PC-3 (cell line): Measurements from ENCODE around the gene ZNF771. TPM values are rescaled to one million over a fixed set of nuclear protein-coding genes. Genes with fewer than 3 reads are reported as not detected.

ENCODE experiments used
- ATAC-seq: fragments of 200-7000 bp; cut with Tn5 transposase; 2 replicates; pipeline ENCODE4 v1.9.1; 2020; ENCODE audit warnings: mild to moderate bottlenecking, moderate library complexity
- BruUV-seq: library from RNA; stranded (reverse); fragments of 400-500 nt; replicated peaks from 2 replicates; lab custom pipeline; 2021; lab: Mats Ljungman, UMichigan
- CTCF ChIA-PET: fragments of 300-600 bp; sonication (Branson Sonifier 250); formaldehyde crosslinking; loops from one replicate; lab custom pipeline; 2022; ENCODE audit warnings: antibody characterized with exemption; lab: Charles Lee
- POLR2A ChIA-PET: fragments of 300-600 bp; sonication (Branson Sonifier 250); formaldehyde crosslinking; loops from one replicate; lab custom pipeline; 2022; ENCODE audit warnings: antibody characterized with exemption; ENCODE audit not compliant: unreplicated experiment; lab: Charles Lee
- DNase-seq: peaks from one replicate; pipeline ENCODE4 v3.0.0-alpha.2; 2015
- H2AFZ ChIP-seq: fragments of 300-600 bp; sonication (generic); 2 replicates; pipeline ENCODE4 v1.6.0; 2016; ENCODE audit warnings: antibody characterized with exemption, low read length
- H3F3A ChIP-seq: fragments of 300-600 bp; sonication (generic); one replicate; pipeline ENCODE4 v1.6.0; 2017; ENCODE audit warnings: antibody characterized with exemption, low read length, control low read depth, mild to moderate bottlenecking; ENCODE audit not compliant: unreplicated experiment
- H3K27ac ChIP-seq: fragments of 300-600 bp; sonication (generic); 2 replicates; pipeline ENCODE4 v1.5.1; 2016; ENCODE audit warnings: mild to moderate bottlenecking, low read length
- H3K27me3 ChIP-seq: fragments of 300-600 bp; sonication (generic); 2 replicates; pipeline ENCODE4 v1.6.1; 2016; ENCODE audit warnings: low read length, mixed read lengths
- H3K36me3 ChIP-seq: fragments of 300-600 bp; sonication (generic); 2 replicates; pipeline ENCODE4 v1.6.1; 2016; ENCODE audit warnings: low read depth, mixed run types, low read length, mixed read lengths
- H3K4me1 ChIP-seq: fragments of 300-600 bp; sonication (generic); 2 replicates; pipeline ENCODE4 v1.5.1; 2016; ENCODE audit warnings: low read length; ENCODE audit not compliant: insufficient read depth
- H3K4me2 ChIP-seq: fragments of 300-600 bp; sonication (generic); 2 replicates; pipeline ENCODE4 v1.6.0; 2016; ENCODE audit warnings: low read length
- H3K4me3 ChIP-seq: fragments of 300-600 bp; sonication (generic); 2 replicates; pipeline ENCODE4 v1.5.1; 2016; ENCODE audit warnings: mild to moderate bottlenecking, low read length, mixed read lengths
- H3K79me2 ChIP-seq: fragments of 300-600 bp; sonication (generic); 2 replicates; pipeline ENCODE4 v1.6.1; 2017; ENCODE audit warnings: low read length, mixed read lengths
- H3K9ac ChIP-seq: fragments of 300-600 bp; sonication (generic); 2 replicates; pipeline ENCODE4 v1.6.0; 2016; ENCODE audit warnings: mild to moderate bottlenecking, low read length
- H3K9me2 ChIP-seq: fragments of 300-600 bp; sonication (generic); replicated peaks from 2 replicates; pipeline ENCODE4 v1.6.1; 2016; ENCODE audit warnings: mixed run types, low read length, mixed read lengths
- H3K9me3 ChIP-seq: fragments of 300-600 bp; sonication (generic); 2 replicates; pipeline ENCODE4 v1.6.1; 2016; ENCODE audit warnings: low read length, mixed read lengths
- H4K20me1 ChIP-seq: fragments of 300-600 bp; sonication (generic); 2 replicates; pipeline ENCODE4 v1.6.1; 2016; ENCODE audit warnings: low read length, mixed read lengths
- EZH2 ChIP-seq: fragments of 300-600 bp; sonication (generic); IDR thresholded peaks from one replicate; pipeline ENCODE4 v1.6.1; 2017; ENCODE audit warnings: antibody characterized with exemption, mild to moderate bottlenecking, low read length; ENCODE audit not compliant: unreplicated experiment
- EZH2phosphoT487 ChIP-seq: fragments of 300-600 bp; sonication (generic); IDR thresholded peaks from 2 replicates; pipeline ENCODE4 v1.6.1; 2018; ENCODE audit warnings: mild to moderate bottlenecking, antibody characterized with exemption, low read length, borderline replicate concordance
- intact Hi-C: fragments of 100-400 bp; cut with micrococcal nuclease; formaldehyde crosslinking; loops from 2 replicates; pipeline ENCODE4 v1.9.0; 2023
- total RNA-seq: library from RNA; depleted of rRNA; stranded (reverse); fragments of >200 nt; gene quantifications from 2 replicates; pipeline ENCODE4 v1.2.3, GENCODE V29; 2014
- TF ChIP-seq, protein P1 (sequence below): fragments of 300-600 bp; sonication (generic); conservative IDR thresholded peaks from 2 replicates; pipeline ENCODE4 v1.5.1; 2017; ENCODE audit warnings: antibody characterized with exemption, low read depth, mild to moderate bottlenecking, low read length

Gene ZNF771
- total RNA-seq, 1 experiment from 2014 or later, result 3.6 TPM

DNA sequence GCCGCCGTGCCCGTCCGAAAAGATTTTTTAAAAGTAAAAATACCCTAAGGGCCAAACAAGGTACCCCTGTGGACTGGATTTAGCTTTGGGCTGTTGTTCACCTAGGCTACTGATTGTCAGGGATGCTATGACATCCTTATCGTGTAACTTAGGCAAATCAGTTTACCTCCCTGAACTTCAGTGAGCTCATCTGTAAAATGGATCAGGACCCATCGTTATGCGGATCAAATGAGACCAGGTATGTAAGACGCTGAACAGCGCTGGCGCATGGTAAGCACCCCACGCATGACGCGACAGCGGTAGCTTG, 658 bp upstream of the ZNF771 start:
- peak overlapping the region; percentile 94 for H3K4me2 ChIP-seq
- peak overlapping the region; percentile 80 for H2AFZ ChIP-seq
- no peaks in the 10 kb centered on the region for H3K36me3 ChIP-seq
- BruUV-seq, result TSS peak; percentile 84
- no peak for ATAC-seq
- intact Hi-C loops, result loop anchor here (5.0 kb wide), 1 partner anchor 39 kb away; no protein-coding TSS in a partner anchor
- peaks cover 13% of the 10 kb centered on the region for H3K4me1 ChIP-seq
- H3K9me3 ChIP-seq, result no peaks in the 10 kb centered on the region
- no peak overlapping the region for H3K27ac ChIP-seq
- TF ChIP-seq, protein P1, sequence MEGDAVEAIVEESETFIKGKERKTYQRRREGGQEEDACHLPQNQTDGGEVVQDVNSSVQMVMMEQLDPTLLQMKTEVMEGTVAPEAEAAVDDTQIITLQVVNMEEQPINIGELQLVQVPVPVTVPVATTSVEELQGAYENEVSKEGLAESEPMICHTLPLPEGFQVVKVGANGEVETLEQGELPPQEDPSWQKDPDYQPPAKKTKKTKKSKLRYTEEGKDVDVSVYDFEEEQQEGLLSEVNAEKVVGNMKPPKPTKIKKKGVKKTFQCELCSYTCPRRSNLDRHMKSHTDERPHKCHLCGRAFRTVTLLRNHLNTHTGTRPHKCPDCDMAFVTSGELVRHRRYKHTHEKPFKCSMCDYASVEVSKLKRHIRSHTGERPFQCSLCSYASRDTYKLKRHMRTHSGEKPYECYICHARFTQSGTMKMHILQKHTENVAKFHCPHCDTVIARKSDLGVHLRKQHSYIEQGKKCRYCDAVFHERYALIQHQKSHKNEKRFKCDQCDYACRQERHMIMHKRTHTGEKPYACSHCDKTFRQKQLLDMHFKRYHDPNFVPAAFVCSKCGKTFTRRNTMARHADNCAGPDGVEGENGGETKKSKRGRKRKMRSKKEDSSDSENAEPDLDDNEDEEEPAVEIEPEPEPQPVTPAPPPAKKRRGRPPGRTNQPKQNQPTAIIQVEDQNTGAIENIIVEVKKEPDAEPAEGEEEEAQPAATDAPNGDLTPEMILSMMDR, result no peak
- no peak for TF ChIP-seq EZH2
- TF ChIP-seq EZH2phosphoT487, result no peak
- H3K4me3 ChIP-seq, result peak overlapping the region; percentile 81
- H3K9ac ChIP-seq, result peak overlapping the region; percentile 68; the same call in 1 of the 2 replicates
- H3K27me3 ChIP-seq, result no peaks in the 10 kb centered on the region
- H4K20me1 ChIP-seq, result no peaks in the 10 kb centered on the region
- POLR2A ChIA-PET, result no interaction called here
- CTCF ChIA-PET, result interaction anchor here (1.0 to 1.1 kb wide), 2 partner anchors 11 to 23 kb away, joined by 3 to 4 read pairs; partner anchors contain the start of gene DCTPP1
- H3K79me2 ChIP-seq, result 0 out of 2 replicates have a peak, but pooled peaks cover 6% of the 10 kb centered on the region
- DNase-seq, result no peak
- H3F3A ChIP-seq, result no peaks in the 10 kb centered on the region
- H3K9me2 ChIP-seq, result no peaks in the 10 kb centered on the region

DNA sequence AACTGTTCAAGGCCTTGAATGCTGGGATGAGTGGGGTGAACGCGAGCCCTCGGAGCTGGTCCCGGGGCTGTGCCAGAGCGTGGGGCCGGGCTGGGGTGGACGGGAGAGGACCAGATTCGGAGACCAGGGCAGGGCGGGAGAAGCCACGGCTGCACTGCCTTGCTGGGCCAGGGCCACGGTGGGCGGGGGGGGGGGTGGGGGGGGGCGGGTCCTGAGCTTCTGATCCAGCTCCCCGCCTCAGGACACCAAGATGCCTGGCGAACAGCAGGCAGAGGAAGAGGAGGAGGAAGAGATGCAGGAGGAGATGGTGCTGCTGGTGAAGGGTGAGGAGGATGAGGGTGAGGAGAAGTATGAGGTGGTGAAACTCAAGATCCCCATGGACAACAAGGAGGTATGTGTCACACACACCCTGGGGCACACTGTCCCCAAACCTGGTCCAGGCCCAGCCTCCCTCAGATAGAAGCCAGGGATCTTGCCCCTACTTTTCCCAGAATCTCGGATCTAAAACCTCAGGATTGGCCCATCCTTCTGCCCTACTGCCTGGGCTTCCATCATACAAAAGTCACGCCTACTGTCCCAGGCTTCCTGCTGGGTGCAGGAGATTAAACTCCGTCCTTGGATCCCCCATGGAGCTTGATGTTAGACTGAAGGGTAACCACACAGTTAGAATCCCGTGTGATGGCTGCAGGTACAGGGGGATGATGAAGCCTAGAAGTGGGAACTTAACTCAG, 563 bp downstream of the ZNF771 start:
- TF ChIP-seq, protein P1, result no peak
- TF ChIP-seq EZH2phosphoT487 (no peak), EZH2 (no peak)
- ATAC-seq, result no peak
- peak overlapping the region; percentile 81 for H3K4me3 ChIP-seq
- H3K4me1 ChIP-seq, result peaks cover 13% of the 10 kb centered on the region
- no peaks in the 10 kb centered on the region for H3K9me3 ChIP-seq
- no peaks in the 10 kb centered on the region for H3K36me3 ChIP-seq
- 0 out of 2 replicates have a peak, but pooled peaks cover 6% of the 10 kb centered on the region for H3K79me2 ChIP-seq
- 0 out of 2 replicates have a peak overlapping the region, but pooled peaks have one; percentile 25 for H3K27ac ChIP-seq
- CTCF ChIA-PET, result interaction anchor here (0.5 to 1.1 kb wide), 2 partner anchors 22 to 66 kb away, joined by 3 to 4 read pairs; partner anchors contain the start of gene DCTPP1
- H3K27me3 ChIP-seq, result no peaks in the 10 kb centered on the region
- no peaks in the 10 kb centered on the region for H3F3A ChIP-seq
- TSS peak; percentile 47 for BruUV-seq
- H2AFZ ChIP-seq, result peak overlapping the region; percentile 80; the same call in 1 of the 2 replicates
- H3K9ac ChIP-seq, result peak overlapping the region; percentile 68
- peak overlapping the region; percentile 94 for H3K4me2 ChIP-seq
- no peaks in the 10 kb centered on the region for H4K20me1 ChIP-seq
- POLR2A ChIA-PET, result interaction anchor here (0.6 kb wide), 1 partner anchor 22 kb away, joined by 5 read pairs; the partner anchor contains the start of gene DCTPP1
- H3K9me2 ChIP-seq, result no peaks in the 10 kb centered on the region
- DNase-seq, result no peak
- intact Hi-C loops, result loop anchor here (5.0 kb wide), 1 partner anchor 41 kb away; no protein-coding TSS in a partner anchor
